ENCODE results near the gene DNAJC17.

DNAJC17 gene

GRCh38 chr15:40807028-40807887 is at the start of gene DNAJC17, which contains the start of gene ZFYVE19:
TSS of gene DNAJC17 (minus strand) at chr15:40807473. CDS start at chr15:40807446, 27 bp downstream.
TSS of gene ZFYVE19 (plus strand) at chr15:40807089. CDS start at chr15:40807590, 501 bp downstream.
- DNase-seq = peak; percentile 42

DNA sequence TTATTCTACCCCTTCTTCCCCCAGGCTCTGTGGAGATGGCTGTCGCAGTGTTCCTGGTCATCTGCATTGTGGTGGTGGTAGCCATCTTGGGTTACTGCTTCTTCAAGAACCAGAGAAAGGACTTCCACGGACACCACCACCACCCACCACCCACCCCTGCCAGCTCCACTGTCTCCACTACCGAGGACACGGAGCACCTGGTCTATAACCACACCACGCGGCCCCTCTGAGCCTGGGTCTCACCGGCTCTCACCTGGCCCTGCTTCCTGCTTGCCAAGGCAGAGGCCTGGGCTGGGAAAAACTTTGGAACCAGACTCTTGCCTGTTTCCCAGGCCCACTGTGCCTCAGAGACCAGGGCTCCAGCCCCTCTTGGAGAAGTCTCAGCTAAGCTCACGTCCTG is 49.5 kb upstream of the DNAJC17 start:
- DNase-seq = no peak

DNA sequence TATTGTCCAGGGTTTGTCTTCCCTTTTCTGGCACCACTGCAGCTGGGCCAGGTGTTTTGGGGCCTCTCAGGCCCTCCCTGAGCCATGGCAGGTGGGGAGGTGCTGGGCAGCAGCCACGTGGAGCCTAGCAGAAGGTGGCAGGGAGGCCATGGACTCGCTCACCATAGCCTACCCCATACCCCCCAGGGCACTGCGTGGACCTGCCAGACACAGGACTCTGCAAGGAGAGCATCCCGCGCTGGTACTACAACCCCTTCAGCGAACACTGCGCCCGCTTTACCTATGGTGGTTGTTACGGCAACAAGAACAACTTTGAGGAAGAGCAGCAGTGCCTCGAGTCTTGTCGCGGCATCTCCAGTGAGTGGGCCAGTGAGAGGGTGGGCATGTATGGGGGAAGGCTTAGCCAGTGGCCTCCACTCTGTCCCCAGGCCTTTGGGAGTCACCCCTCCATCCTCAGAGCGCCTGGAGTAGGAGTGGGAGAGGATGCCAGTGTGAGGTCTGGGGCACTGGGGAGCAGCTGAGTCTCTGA is 48.5 kb upstream of the DNAJC17 start:
- no peak for DNase-seq

DNA sequence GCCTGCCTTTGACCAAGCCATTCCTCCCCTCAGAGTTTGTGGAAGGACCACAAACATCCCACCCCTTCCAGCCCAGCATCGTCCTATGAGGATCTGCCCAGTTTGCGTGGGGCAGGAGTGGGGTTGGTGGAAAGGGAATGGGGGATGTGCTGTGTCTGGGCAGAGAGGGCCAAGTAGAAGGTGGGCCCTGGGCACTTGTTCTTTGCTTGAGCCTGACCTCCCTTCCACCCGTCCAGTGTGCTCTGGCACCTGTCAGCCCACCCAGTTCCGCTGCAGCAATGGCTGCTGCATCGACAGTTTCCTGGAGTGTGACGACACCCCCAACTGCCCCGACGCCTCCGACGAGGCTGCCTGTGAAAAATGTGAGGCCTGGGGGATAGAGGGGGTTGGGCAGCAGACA is 46.9 kb upstream of the DNAJC17 start:
- DNase-seq = no peak

GRCh38 chr15:40853241-40853890 is 46.1 kb upstream of the DNAJC17 start:
- no peak for DNase-seq

DNA sequence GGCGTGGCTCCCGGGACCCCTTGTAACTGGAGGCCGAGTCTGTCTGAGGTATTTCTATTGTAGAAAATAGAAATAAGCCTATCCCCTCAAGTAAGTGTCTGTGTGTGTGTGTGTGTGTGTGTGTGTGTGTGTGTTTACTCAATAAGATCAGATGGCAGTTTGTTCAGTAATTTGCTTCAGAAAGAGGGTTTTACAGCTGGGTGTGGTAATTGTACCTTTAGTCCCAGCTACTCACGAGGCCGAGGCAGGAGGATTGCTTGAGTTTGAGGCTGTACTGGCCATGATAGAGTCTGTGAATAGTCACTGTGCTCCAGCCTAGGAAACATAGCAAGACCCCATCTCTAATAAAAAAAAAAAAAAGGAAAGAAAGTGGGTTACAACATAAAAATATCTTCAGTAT is 45.3 kb upstream of the DNAJC17 start:
- no peak for DNase-seq

GRCh38 chr15:40850576-40851112 is 43.4 kb upstream of the DNAJC17 start:
- DNase-seq = no peak

DNA sequence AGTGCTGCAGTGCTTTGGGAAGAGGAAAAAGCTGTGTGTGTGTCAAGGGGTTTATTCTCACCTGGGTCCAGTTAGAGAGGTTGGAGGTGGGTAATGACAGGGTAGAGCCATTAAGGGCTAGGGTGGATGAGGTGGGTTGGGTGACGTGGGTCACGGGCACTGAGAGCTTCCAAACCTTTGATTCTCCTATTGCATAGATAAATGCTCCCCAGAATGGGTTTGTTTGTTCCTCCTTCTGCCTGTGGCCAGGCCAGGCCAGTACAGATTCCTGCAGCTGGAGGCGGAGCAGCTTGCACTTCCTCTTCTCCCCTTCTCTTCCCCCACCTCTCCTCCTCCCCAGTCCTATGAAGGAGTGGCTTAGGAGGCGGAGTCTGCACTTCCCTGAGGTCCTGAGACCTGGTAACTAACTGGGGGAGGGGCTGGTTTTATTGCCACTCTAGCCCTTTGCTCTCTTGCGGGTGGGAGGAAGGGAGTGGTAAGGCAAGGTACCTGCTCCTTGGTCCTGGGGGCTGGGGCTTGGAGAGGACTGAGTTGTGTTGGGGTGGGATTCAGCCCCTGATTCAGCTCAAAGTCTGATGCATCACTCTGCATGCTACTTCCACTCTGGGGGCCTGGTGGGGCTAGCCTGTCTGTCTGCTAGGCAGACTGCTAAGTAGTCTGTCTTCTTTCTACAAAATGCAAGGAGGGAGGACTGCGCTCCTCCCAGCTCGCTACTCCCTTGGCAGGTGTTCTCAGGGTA is 40.1 kb upstream of the DNAJC17 start:
- DNase-seq = no peak

- DNase-seq = no peak
Observed at GRCh38 chr15:40846841-40847222, 39.6 kb upstream of the DNAJC17 start.

- no peak for DNase-seq
Observed at GRCh38 chr15:40845511-40846284, 38.4 kb upstream of the DNAJC17 start.

- DNase-seq = no peak
Observed at GRCh38 chr15:40845036-40845435, 37.8 kb upstream of the DNAJC17 start.

GRCh38 chr15:40844696-40845030 is 37.4 kb upstream of the DNAJC17 start:
- DNase-seq = no peak

- DNase-seq = no peak
Observed at GRCh38 chr15:40843885-40844695, 36.8 kb upstream of the DNAJC17 start, which contains the start of gene SPINT1. TSS of gene SPINT1 (plus strand) at chr15:40844048. CDS start at chr15:40844555, 507 bp downstream.

DNA sequence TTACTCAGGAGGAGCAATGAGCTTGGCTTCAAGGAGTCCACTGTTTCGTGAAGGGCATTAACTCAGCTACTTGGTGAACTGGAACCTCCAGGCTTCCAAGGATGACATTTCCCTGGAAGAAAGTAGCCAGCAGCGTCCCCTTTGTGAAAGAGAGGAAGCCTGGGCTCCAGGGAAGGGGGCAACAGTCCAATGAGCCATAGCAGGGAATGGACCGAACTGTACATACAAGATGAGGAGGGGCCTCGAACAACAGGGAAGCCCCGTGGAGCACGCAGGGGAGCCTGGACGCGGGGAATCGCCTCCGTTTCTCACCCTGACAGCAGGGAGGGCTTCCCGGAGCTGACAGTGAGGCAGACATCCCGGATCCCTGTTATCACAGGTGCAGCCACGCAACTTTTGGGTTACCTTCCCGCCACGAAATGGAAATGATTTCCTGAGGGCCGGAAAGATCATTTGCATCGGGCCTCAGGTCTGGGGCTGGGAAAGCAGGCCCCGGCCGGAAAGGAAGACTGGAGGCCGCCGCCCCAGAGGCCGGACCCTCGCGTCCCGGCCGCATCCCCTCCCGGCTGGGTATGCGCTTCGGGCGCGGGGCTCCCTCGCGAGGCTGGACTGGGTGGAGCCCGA is 36.1 kb upstream of the DNAJC17 start:
- DNase-seq = no peak

GRCh38 chr15:40841741-40842140 is 34.5 kb upstream of the DNAJC17 start:
- DNase-seq = no peak

DNA sequence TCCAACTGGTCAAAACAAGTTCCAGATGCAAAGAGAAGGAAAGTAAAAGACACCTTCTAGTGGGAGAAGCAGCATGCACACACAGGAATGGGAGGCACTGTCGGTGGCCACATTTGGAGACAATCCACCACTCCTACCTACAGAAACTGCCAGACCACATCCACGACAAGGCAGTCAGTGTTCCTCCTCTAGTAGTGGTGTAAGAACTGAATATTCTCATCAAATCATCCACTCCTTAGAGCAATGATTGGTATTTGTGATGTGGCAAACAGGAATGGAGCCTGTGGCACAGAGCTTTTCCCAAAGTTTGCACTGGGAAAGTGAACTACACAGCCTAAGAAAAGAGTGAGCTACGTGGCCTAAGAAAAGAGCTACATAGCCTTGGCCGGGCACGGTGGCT is 31.5 kb upstream of the DNAJC17 start:
- no peak for DNase-seq

DNA sequence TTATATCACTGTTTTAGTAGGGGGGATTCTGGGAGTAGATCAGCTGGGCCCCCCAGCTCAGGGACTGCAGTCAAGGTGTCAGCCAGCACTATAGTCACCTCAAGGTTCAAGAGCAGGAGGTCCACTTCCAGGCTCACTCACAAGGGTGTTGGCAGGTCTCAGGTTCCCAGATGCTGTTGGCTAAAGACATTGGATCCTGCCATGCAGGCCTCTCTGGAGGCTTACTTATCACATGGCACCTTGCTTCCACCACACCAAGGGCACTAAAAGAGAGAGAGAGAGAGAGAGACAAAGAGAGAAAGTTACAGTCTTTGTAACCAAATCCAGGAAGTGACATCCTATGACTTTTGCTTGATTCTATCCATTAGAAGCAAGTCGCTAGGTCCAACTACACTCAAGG is 28.7 kb upstream of the DNAJC17 start:
- DNase-seq = no peak

- DNase-seq = no peak
Observed at GRCh38 chr15:40832903-40833302, 25.6 kb upstream of the DNAJC17 start.

DNA sequence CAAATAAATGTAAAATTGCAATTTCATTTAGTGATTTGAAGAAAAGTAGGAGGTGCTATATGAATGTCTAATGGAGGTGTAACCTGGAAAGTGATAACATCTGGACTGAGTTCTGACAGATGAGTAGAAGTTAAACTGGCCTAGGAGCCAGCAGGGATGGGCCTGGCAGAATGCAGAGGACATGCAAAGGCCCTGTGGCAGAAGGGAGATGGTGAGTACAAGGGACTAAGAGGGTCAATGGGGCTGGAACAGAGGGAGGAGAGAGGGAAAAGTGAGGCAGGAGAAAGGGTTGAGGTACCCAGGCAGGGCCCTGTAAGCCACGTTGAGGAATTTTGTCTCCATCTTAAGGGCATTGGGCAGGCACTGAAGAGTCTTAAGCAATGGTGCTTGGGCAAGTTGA is 24.6 kb upstream of the DNAJC17 start:
- no peak for DNase-seq

GRCh38 chr15:40830884-40831283 is 23.6 kb upstream of the DNAJC17 start:
- DNase-seq = peak; percentile 53

DNA sequence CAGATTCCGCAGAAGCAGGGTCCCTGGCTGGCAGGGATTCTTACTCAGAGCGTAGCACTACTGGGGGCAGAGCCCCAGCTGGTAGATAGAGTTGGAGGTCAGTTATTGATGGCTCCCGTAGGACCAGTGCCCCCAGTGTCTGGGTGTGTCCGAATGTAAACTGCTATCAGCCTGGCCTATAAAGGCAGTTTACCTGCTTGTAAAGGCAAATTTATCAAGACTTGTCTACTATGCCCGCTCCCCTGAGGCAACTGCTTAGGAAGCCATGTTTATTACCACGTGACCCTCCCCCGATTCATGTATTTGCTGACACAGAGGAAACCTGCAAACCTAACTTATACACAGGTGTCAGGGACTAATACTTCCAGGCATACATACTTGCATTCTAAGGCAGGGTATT is 21.8 kb upstream of the DNAJC17 start:
- no peak for DNase-seq

Data from NCI-H1417 treated with DMSO at 0.1 percent for 48 hours (cell line).